Measurements from ENCODE around the gene GLO1. TPM values are rescaled to one million over a fixed set of nuclear protein-coding genes. Genes with fewer than 3 reads are reported as not detected.

Gene GLO1
- total and polyA plus RNA-seq, 4 donors = 50.5 to 108 (median 72.5) TPM

DNA sequence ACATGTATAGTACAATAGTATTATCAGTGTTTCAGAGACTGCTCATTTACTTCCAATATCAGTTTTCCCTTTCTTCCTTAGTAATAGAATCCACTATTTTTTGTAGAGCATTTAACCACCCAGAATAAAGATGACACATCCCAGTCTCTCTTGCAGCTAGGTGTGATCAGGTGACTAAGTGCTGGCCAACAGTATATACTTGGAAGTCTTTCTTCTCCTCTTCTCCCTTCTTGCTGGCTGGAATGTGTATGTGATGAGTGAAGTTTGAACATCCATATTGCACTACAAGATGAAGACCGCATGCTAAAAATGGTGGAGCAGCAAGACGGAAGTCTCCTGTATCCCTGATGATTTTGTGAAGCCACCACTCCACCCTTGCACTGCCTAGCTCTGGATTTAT lies 48.7 kb downstream of the GLO1 start:
- H3K36me3 ChIP-seq (ENCODE audit: control insufficient read depth in 4 of 4, insufficient read depth in 3 of 4, low read depth in 1 of 4, low read length in 3 of 4) = no peaks in the 10 kb centered on the region
- DNase-seq (ENCODE audit: low spot score) = no peak
- 98% methylated on average over 2 of the region's 2 CpGs for WGBS

DNA sequence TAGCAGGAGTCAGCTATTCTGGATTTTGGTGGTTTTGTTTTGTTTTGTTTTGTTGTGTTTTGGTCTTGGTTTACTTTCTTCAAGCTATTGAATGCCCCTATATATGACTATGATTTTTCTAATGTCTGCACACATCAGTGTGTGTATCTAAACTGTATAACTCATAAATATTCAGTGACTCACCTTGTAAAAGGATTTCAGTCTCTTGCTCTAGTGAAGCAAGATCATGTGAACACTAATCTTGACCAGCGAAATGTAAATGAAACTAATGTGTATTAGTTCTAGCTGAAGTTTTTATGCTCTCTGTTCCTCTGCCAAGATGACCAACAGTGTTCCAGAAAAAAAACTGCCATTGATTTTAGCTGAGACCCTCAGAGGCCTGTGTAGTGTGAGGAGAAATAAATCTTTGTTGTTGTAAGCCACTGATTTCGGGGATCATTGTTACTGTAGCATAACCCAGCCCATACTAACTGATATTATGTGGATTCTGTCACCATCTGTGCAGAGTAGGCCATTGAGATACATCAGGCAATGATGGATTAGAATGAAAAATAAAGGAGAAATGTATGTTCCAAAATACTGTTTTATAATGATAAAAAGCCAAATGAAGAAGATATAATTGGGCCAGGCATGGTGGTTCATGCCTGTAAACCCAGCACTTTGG lies 51.7 kb downstream of the GLO1 start:
- no peak overlapping the region for H3K27ac ChIP-seq (ENCODE audit: low read depth in 1 of 2, low read length in 2 of 2)
- no peaks in the 10 kb centered on the region for H3K27me3 ChIP-seq (ENCODE audit: control insufficient read depth in 4 of 4, insufficient read depth in 4 of 4, low read length in 3 of 4)
- DNase-seq (ENCODE audit: low spot score) = no peak
- no peaks in the 10 kb centered on the region for H3K9me3 ChIP-seq (ENCODE audit: control insufficient read depth in 4 of 4, low read length in 3 of 4)
- no peaks in the 10 kb centered on the region for H3K4me1 ChIP-seq (ENCODE audit: control insufficient read depth in 4 of 4, insufficient read depth in 4 of 4, low read length in 3 of 4)
- no peak overlapping the region for H3K9ac ChIP-seq (ENCODE audit: low read depth in 1 of 2, low read length in 2 of 2)
- no peak for TF ChIP-seq FOXA2 (IDR thresholded peaks at IDR 0.05)
- no peak for TF ChIP-seq EGR1 (IDR thresholded peaks at IDR 0.05; ENCODE audit: low read depth in 2 of 2)
- no peak for TF ChIP-seq JUND (IDR thresholded peaks at IDR 0.05)
- TF ChIP-seq REST (IDR thresholded peaks at IDR 0.05) = no peak
- no peak for TF ChIP-seq HNF4G (IDR thresholded peaks at IDR 0.05)
- no peaks in the 10 kb centered on the region for H3K36me3 ChIP-seq (ENCODE audit: control insufficient read depth in 4 of 4, insufficient read depth in 3 of 4, low read depth in 1 of 4, low read length in 3 of 4)
- 98% methylated on average over 2 of the region's 2 CpGs for WGBS
- no peak overlapping the region for H3K4me3 ChIP-seq (ENCODE audit: low read depth in 1 of 3, low read length in 3 of 3)

More for the DNA sequence above, 48.7 kb downstream of the GLO1 start:
- H3K27me3 ChIP-seq (ENCODE audit: control insufficient read depth in 4 of 4, insufficient read depth in 4 of 4, low read length in 3 of 4) = no peaks in the 10 kb centered on the region
- no peak overlapping the region for H3K27ac ChIP-seq (ENCODE audit: low read depth in 1 of 2, low read length in 2 of 2)
- no peak overlapping the region for H3K4me3 ChIP-seq (ENCODE audit: low read depth in 1 of 3, low read length in 3 of 3)
- no peaks in the 10 kb centered on the region for H3K4me1 ChIP-seq (ENCODE audit: control insufficient read depth in 4 of 4, insufficient read depth in 4 of 4, low read length in 3 of 4)
- H3K9ac ChIP-seq (ENCODE audit: low read depth in 1 of 2, low read length in 2 of 2) = no peak overlapping the region
- TF ChIP-seq NR2F2 (IDR thresholded peaks at IDR 0.05) (no peak), TAF1 (conservative IDR thresholded peaks at IDR 0.05) (no peak), HNF4A (conservative IDR thresholded peaks at IDR 0.05) (no peak), FOXA2 (IDR thresholded peaks at IDR 0.05) (no peak)
- TF ChIP-seq, protein P1, sequence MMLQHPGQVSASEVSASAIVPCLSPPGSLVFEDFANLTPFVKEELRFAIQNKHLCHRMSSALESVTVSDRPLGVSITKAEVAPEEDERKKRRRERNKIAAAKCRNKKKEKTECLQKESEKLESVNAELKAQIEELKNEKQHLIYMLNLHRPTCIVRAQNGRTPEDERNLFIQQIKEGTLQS (IDR thresholded peaks at IDR 0.05) = no peak
- no peaks in the 10 kb centered on the region for H3K9me3 ChIP-seq (ENCODE audit: control insufficient read depth in 4 of 4, low read length in 3 of 4)

DNA sequence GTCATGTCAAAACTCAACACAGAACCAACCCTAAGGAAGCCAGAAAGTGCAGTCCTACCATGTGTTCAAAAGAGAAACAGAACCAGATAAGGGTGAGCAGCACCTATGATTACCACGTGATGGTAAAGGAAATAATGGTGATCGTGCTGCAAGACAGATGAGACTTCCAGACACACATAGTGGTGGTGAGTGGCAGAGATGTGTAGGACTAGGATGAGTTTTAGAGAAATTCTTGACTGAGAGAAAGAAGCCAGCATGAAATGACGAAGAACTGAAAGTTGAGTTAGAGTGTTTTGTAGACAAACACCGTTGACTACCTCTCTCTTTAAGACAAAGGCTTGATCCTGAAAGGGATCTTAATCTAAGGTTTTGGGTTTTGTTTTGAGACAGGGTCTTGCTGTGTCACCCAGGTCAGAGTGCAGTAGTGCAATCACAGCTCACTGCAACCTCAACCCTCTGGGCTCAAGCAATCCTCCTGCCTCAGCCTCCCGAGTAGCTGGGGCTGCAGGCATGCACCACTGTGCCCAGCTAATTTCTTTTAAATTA lies 52.7 kb downstream of the GLO1 start:
- WGBS = 94% methylated on average over 5 of the region's 5 CpGs
- no peaks in the 10 kb centered on the region for H3K9me3 ChIP-seq (ENCODE audit: control insufficient read depth in 4 of 4, low read length in 3 of 4)
- DNase-seq (ENCODE audit: low spot score) = no peak
- TF ChIP-seq ZBTB33 (IDR thresholded peaks at IDR 0.05) = no peak
- TF ChIP-seq, protein P1 (IDR thresholded peaks at IDR 0.05) = no peak
- TF ChIP-seq RAD21 (IDR thresholded peaks at IDR 0.05) = no peak
- no peak for TF ChIP-seq EGR1 (IDR thresholded peaks at IDR 0.05; ENCODE audit: low read depth in 2 of 2)
- no peak for TF ChIP-seq RXRA (IDR thresholded peaks at IDR 0.05)
- TF ChIP-seq TAF1 (conservative IDR thresholded peaks at IDR 0.05) = no peak
- TF ChIP-seq REST (IDR thresholded peaks at IDR 0.05) = no peak
- TF ChIP-seq HNF4G (IDR thresholded peaks at IDR 0.05) = no peak
- TF ChIP-seq YY1 (IDR thresholded peaks at IDR 0.05) = no peak
- no peak for TF ChIP-seq MAX (IDR thresholded peaks at IDR 0.05)
- TF ChIP-seq FOXA1 (IDR thresholded peaks at IDR 0.05) = no peak
- no peak for TF ChIP-seq FOXA2 (IDR thresholded peaks at IDR 0.05)
- no peak for TF ChIP-seq GABPA (IDR thresholded peaks at IDR 0.05 in 1 of 2, conservative IDR thresholded peaks at IDR 0.05 in 1 of 2)
- TF ChIP-seq HNF4A (conservative IDR thresholded peaks at IDR 0.05) = no peak
- no peak for TF ChIP-seq NR2F2 (IDR thresholded peaks at IDR 0.05)
- no peak for TF ChIP-seq JUND (IDR thresholded peaks at IDR 0.05)
- TF ChIP-seq SP1 (IDR thresholded peaks at IDR 0.05) = no peak

More for the DNA sequence above, 52.7 kb downstream of the GLO1 start:
- Histone ChIP-seq H3K27ac (ENCODE audit: low read depth in 1 of 2, low read length in 2 of 2) (no peak overlapping the region), H3K36me3 (ENCODE audit: control insufficient read depth in 4 of 4, insufficient read depth in 3 of 4, low read depth in 1 of 4, low read length in 3 of 4) (no peaks in the 10 kb centered on the region), H3K27me3 (ENCODE audit: control insufficient read depth in 4 of 4, insufficient read depth in 4 of 4, low read length in 3 of 4) (no peaks in the 10 kb centered on the region), H3K4me1 (ENCODE audit: control insufficient read depth in 4 of 4, insufficient read depth in 4 of 4, low read length in 3 of 4) (peaks cover 0 to 3% (median under 1%) of the 10 kb centered on the region in 4 donors), H3K9ac (ENCODE audit: low read depth in 1 of 2, low read length in 2 of 2) (no peak overlapping the region), H3K4me3 (ENCODE audit: low read depth in 1 of 3, low read length in 3 of 3) (no peak overlapping the region)
